Neural cell (in vitro differentiated cells): ENCODE results near the gene PRIM1.
"Not testable (repeated sequence)": the region's sequence is repeated elsewhere in the genome, so short reads cannot be mapped to it uniquely, and the experiment has no call there.

Source experiments
- CTCF ChIP-seq: fragments of 450-650 bp; IDR thresholded peaks from 2 replicates; pipeline ENCODE4 v1.5.1; 2014; ENCODE audit warnings: antibody characterized with exemption, mild to moderate bottlenecking, moderate library complexity; ENCODE audit not compliant: poor library complexity, severe bottlenecking
- EP300 ChIP-seq: fragments of 450-650 bp; conservative IDR thresholded peaks from 2 replicates; pipeline ENCODE4 v1.6.1; 2014; ENCODE audit warnings: antibody characterized with exemption, mild to moderate bottlenecking, moderate library complexity; ENCODE audit not compliant: poor library complexity, severe bottlenecking
- EZH2 ChIP-seq: fragments of 200-600, 300-800 bp; shearing (Covaris generic), sonication (generic); IDR thresholded peaks from 2 replicates; pipeline ENCODE4 v1.6.1; 2014; ENCODE audit warnings: antibody characterized with exemption, low read length, borderline replicate concordance, mild to moderate bottlenecking; ENCODE audit not compliant: insufficient read depth, poor library complexity, severe bottlenecking
- MXI1 ChIP-seq: fragments of 450-650 bp; conservative IDR thresholded peaks from 2 replicates; pipeline ENCODE4 v1.6.1; 2014; ENCODE audit warnings: antibody characterized with exemption, mild to moderate bottlenecking; ENCODE audit not compliant: poor library complexity, severe bottlenecking
- POLR2AphosphoS5 ChIP-seq: IDR thresholded peaks from 2 replicates; pipeline ENCODE4 v1.6.1; 2012
- RAD21 ChIP-seq: fragments of 450-650 bp; conservative IDR thresholded peaks from 2 replicates; pipeline ENCODE4 v1.6.1; 2014; ENCODE audit warnings: antibody characterized with exemption, mild to moderate bottlenecking, moderate library complexity
- REST ChIP-seq: IDR thresholded peaks from 2 replicates; pipeline ENCODE4 v1.6.1; 2012; ENCODE audit warnings: borderline replicate concordance
- SMC3 ChIP-seq: fragments of 450-650 bp; conservative IDR thresholded peaks from 2 replicates; pipeline ENCODE4 v1.6.1; 2014; ENCODE audit warnings: antibody characterized with exemption, mild to moderate bottlenecking, moderate library complexity; ENCODE audit not compliant: poor library complexity
- TAF1 ChIP-seq: IDR thresholded peaks from 2 replicates; pipeline ENCODE4 v1.6.1; 2012; ENCODE audit warnings: low read depth

- not testable (repeated sequence) for TF ChIP-seq CTCF, RAD21, EZH2, SMC3, POLR2AphosphoS5, REST, TAF1, EP300, MXI1
These were observed 5.8 kb upstream of the PRIM1 start for GRCh38 chr12:56757971-56758370.
